ENCODE measurements around the gene ABHD2.
"Not testable (repeated sequence)": the region's sequence is repeated elsewhere in the genome, so short reads cannot be mapped to it uniquely, and the experiment has no call there.

ABHD2 gene, protein sequence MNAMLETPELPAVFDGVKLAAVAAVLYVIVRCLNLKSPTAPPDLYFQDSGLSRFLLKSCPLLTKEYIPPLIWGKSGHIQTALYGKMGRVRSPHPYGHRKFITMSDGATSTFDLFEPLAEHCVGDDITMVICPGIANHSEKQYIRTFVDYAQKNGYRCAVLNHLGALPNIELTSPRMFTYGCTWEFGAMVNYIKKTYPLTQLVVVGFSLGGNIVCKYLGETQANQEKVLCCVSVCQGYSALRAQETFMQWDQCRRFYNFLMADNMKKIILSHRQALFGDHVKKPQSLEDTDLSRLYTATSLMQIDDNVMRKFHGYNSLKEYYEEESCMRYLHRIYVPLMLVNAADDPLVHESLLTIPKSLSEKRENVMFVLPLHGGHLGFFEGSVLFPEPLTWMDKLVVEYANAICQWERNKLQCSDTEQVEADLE

GRCh38 chr15:89087830-89088604 lies at the start of gene ABHD2:
Gene ABHD2 (plus strand): TSS chr15:89088456. CDS start chr15:89116328, 27,872 bp downstream.
- Mint-ChIP-seq H3K9me3 (no peaks in the 10 kb centered on the region), H3K4me1 (peaks cover 37% of the 10 kb centered on the region), H3K4me3 (no peak within 1 kb of the TSS), H3K27ac (ENCODE audit: low read depth) (no peak within 1 kb of the TSS), H3K36me3 (ENCODE audit: insufficient read depth) (peaks cover 2% of the 10 kb centered on the region), H3K27me3 (no peaks in the 10 kb centered on the region)
- DNase-seq (ENCODE audit: low spot score in 2 of 2), result peak; percentile 97 to 98
- ATAC-seq (replicated peaks; ENCODE audit: extremely low read depth, poor library complexity, severe bottlenecking), result peak; percentile 97

GRCh38 chr15:89039142-89039541 lies 49.1 kb upstream of the ABHD2 start:
- no peak for ATAC-seq (replicated peaks; ENCODE audit: extremely low read depth, poor library complexity, severe bottlenecking)
- no peak for DNase-seq (ENCODE audit: low spot score in 2 of 2)
- H3K27me3 Mint-ChIP-seq, result peaks cover 71% of the 10 kb centered on the region
- H3K27ac Mint-ChIP-seq (ENCODE audit: low read depth), result no peak overlapping the region
- no peaks in the 10 kb centered on the region for H3K36me3 Mint-ChIP-seq (ENCODE audit: insufficient read depth)
- no peaks in the 10 kb centered on the region for H3K4me1 Mint-ChIP-seq
- H3K4me3 Mint-ChIP-seq, result no peak overlapping the region
- no peaks in the 10 kb centered on the region for H3K9me3 Mint-ChIP-seq

- Mint-ChIP-seq H3K4me1 (no peaks in the 10 kb centered on the region), H3K27ac (ENCODE audit: low read depth) (no peak overlapping the region), H3K9me3 (no peaks in the 10 kb centered on the region), H3K36me3 (ENCODE audit: insufficient read depth) (no peaks in the 10 kb centered on the region), H3K27me3 (peaks cover 54% of the 10 kb centered on the region), H3K4me3 (no peak overlapping the region)
- ATAC-seq (replicated peaks; ENCODE audit: extremely low read depth, poor library complexity, severe bottlenecking), result no peak
- DNase-seq (ENCODE audit: low spot score in 2 of 2), result no peak
Observed at GRCh38 chr15:89041507-89041906, 46.7 kb upstream of the ABHD2 start.

DNA sequence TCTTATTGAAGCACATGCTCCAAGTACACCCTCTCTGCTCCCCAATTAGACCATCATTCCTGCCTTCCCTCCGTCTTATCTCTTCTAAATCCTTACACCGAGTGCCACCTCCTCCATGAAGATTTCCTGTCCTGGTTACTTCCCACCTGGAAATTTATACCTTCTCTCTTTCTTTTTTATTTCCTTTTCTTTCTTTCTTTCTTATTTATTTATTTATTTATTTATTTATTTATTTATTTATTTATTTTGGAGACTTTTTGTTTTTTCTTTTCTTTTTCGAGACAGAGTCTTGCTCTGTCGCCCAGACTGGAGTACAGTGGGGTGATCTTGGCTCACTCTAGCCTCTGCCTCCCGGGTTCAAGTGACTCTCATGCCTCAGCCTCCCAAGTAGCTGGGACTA lies 45.9 kb upstream of the ABHD2 start:
- Mint-ChIP-seq H3K36me3 (ENCODE audit: insufficient read depth) (no peaks in the 10 kb centered on the region), H3K27ac (ENCODE audit: low read depth) (no peak overlapping the region), H3K27me3 (peaks cover 45% of the 10 kb centered on the region), H3K4me3 (no peak overlapping the region), H3K9me3 (no peaks in the 10 kb centered on the region), H3K4me1 (no peaks in the 10 kb centered on the region)
- ATAC-seq (replicated peaks; ENCODE audit: extremely low read depth, poor library complexity, severe bottlenecking) (no peak), DNase-seq (ENCODE audit: low spot score in 2 of 2) (no peak)

DNA sequence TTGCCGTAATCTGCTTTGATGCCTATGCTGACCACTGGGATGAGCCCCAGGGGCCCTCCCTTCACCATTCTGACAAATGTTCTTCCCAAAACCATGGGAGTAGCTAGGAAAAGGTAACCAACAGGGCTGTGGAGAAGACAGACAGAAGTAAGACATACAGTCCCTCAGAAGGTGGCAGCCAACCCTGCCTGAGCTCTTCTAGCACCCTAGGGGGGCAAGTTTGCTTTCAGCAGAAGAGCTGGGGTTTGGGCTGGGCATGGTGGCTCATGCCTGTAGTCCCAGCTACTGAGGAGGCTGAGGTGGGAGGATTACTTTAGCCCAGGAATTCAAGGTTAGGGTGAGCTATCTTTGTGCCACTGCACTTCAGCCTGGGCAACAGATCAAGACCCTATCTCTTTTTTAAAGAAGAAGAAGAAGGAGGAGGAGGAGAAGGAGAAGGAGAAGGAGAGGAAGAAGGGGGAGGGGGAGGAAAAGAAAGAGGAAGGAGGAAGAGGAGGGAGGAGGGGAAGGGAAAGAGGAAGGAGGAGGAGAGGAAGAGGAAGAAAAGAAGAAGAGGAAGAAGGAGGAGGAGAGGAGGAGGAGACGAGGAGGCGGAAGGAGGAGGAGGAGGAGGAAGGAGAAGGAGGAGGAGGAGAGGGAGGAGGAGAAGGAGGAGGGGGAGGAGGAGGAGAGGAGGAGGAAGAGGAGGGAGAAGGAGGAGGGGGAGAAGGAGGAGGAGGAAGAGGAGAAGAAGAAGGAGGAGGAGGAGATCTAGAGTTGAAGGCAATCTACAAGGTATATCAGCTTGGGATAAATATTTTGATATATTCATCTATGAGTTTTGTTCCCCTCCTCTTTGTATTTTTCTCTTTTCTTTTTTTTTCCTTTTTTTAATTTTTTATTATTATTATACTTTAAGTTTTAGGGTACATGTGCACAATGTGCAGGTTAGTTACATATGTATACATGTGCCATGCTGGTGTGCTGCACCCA lies 44.9 kb upstream of the ABHD2 start:
- H3K27ac Mint-ChIP-seq (ENCODE audit: low read depth), result peak overlapping the region; percentile 61
- ATAC-seq (replicated peaks; ENCODE audit: extremely low read depth, poor library complexity, severe bottlenecking), result no peak
- peaks cover 36% of the 10 kb centered on the region for H3K27me3 Mint-ChIP-seq
- H3K36me3 Mint-ChIP-seq (ENCODE audit: insufficient read depth), result no peaks in the 10 kb centered on the region
- H3K9me3 Mint-ChIP-seq, result no peaks in the 10 kb centered on the region
- H3K4me1 Mint-ChIP-seq, result no peaks in the 10 kb centered on the region
- no peak for DNase-seq (ENCODE audit: low spot score in 2 of 2)
- no peak overlapping the region for H3K4me3 Mint-ChIP-seq

DNA sequence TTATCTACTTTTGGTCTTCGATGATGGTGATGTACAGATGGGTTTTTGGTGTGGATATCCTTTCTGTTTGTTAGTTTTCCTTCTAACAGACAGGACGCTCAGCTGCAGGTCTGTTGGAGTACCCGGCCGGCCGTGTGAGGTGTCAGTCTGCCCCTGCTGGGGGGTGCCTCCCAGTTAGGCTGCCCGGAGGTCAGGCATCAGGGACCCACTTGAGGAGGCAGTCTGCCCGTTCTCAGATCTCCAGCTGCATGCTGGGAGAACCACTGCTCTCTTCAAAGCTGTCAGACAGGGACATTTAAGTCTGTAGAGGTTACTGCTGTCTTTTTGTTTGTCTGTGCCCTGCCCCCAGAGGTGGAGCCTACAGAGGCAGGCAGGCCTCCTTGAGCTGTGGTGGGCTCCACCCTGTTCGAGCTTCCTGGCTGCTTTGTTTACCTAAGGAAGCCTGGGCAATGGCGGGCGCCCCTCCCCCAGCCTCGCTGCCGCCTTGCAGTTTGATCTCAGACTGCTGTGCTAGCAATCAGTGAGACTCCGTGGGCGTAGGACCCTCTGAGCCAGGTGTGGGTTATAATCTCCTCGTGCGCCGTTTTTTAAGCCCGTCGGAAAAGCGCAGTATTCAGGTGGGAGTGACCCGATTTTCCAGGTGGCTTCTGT lies 39.1 kb upstream of the ABHD2 start:
- peaks cover 16% of the 10 kb centered on the region for H3K4me1 Mint-ChIP-seq
- H3K27ac Mint-ChIP-seq (ENCODE audit: low read depth), result peak overlapping the region; percentile 60
- not testable (repeated sequence) for H3K27me3 Mint-ChIP-seq; DNase-seq (ENCODE audit: low spot score in 2 of 2); ATAC-seq (replicated peaks; ENCODE audit: extremely low read depth, poor library complexity, severe bottlenecking); H3K36me3 Mint-ChIP-seq (ENCODE audit: insufficient read depth); H3K9me3 Mint-ChIP-seq
- peak overlapping the region; percentile 68 for H3K4me3 Mint-ChIP-seq

DNA sequence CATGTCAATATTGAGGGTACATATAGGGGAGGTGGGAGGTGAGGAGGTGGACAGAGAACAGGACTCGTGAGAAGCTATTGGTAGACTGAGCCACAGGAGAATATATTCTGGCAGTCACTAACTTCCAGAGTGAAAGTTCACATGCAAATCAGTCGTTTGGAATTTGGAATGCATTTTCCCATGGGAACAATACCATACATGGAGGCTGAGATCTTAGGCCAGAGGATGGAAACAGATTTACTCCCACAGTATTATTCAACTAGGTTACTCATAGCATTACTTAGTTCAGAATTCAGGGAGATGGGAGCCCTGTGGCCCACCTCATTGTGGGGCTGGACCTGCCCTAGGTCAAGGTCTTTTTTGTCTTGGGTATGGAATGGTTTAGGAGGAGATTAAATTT lies 36.4 kb upstream of the ABHD2 start:
- no peak for DNase-seq (ENCODE audit: low spot score in 2 of 2)
- Mint-ChIP-seq H3K27me3 (no peaks in the 10 kb centered on the region), H3K4me3 (no peak overlapping the region), H3K36me3 (ENCODE audit: insufficient read depth) (no peaks in the 10 kb centered on the region), H3K9me3 (no peaks in the 10 kb centered on the region), H3K27ac (ENCODE audit: low read depth) (no peak overlapping the region), H3K4me1 (peaks cover 16% of the 10 kb centered on the region)
- no peak for ATAC-seq (replicated peaks; ENCODE audit: extremely low read depth, poor library complexity, severe bottlenecking)

- no peaks in the 10 kb centered on the region for H3K27me3 Mint-ChIP-seq
- no peak for DNase-seq (ENCODE audit: low spot score in 2 of 2)
- H3K27ac Mint-ChIP-seq (ENCODE audit: low read depth), result no peak overlapping the region
- no peak overlapping the region for H3K4me3 Mint-ChIP-seq
- ATAC-seq (replicated peaks; ENCODE audit: extremely low read depth, poor library complexity, severe bottlenecking), result no peak
- H3K36me3 Mint-ChIP-seq (ENCODE audit: insufficient read depth), result no peaks in the 10 kb centered on the region
- H3K4me1 Mint-ChIP-seq, result peaks cover 16% of the 10 kb centered on the region
- no peaks in the 10 kb centered on the region for H3K9me3 Mint-ChIP-seq
Observed at GRCh38 chr15:89052474-89052873, 35.8 kb upstream of the ABHD2 start.

DNA sequence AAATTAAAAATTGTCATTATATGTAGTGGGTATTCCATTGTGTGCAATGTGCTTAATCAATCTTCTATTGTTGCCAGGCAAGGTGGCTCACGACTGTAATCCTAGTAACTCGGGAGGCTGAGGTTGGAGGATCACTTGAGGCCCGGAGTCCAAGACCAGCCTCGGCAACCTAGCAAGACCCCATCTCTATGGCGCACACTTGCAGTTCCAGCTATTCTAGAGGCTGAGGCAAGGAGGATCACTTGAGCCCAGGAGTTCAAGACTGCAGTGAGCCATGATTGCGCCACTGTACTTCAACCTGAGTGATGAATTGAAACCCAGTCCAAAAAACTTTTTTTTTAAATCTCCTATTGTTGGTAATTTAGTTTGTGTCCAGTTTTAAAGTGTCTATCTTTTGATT lies 33.4 kb upstream of the ABHD2 start:
- no peaks in the 10 kb centered on the region for H3K36me3 Mint-ChIP-seq (ENCODE audit: insufficient read depth)
- H3K27ac Mint-ChIP-seq (ENCODE audit: low read depth), result no peak overlapping the region
- peaks cover 7% of the 10 kb centered on the region for H3K4me1 Mint-ChIP-seq
- DNase-seq (ENCODE audit: low spot score in 2 of 2) (no peak), ATAC-seq (replicated peaks; ENCODE audit: extremely low read depth, poor library complexity, severe bottlenecking) (no peak)
- no peaks in the 10 kb centered on the region for H3K9me3 Mint-ChIP-seq
- no peak overlapping the region for H3K4me3 Mint-ChIP-seq
- H3K27me3 Mint-ChIP-seq, result peaks cover 11% of the 10 kb centered on the region

- no peak overlapping the region for H3K27ac Mint-ChIP-seq (ENCODE audit: low read depth)
- H3K4me1 Mint-ChIP-seq, result peaks cover under 1% of the 10 kb centered on the region
- ATAC-seq (replicated peaks; ENCODE audit: extremely low read depth, poor library complexity, severe bottlenecking), result peak; percentile 70
Observed at GRCh38 chr15:89057506-89058133, 30.6 kb upstream of the ABHD2 start.

DNA sequence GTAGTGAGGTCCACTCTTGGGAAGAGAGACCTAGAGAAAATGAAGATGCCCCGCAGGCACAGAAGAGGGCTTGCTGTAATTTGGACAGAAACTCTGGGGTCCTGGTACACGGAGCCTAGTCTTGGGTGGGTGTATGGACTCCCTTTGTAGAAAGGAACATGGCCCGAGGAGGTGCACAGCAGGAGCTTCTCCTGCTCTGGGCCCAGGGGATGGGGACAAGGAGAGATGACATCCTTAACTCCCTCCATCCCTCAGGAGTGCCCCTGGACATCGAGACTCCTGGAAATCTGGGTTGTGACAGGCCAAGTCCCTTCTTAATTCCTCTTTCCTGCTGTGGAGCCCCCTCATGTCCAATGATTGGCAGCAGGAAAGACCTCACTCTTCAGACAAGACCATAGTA lies 29.9 kb upstream of the ABHD2 start:
- no peak overlapping the region for H3K27ac Mint-ChIP-seq (ENCODE audit: low read depth)
- no peaks in the 10 kb centered on the region for H3K36me3 Mint-ChIP-seq (ENCODE audit: insufficient read depth)

More at GRCh38 chr15:89057506-89058133, 30.6 kb upstream of the ABHD2 start:
- H3K36me3 Mint-ChIP-seq (ENCODE audit: insufficient read depth), result no peaks in the 10 kb centered on the region
- peaks cover 11% of the 10 kb centered on the region for H3K27me3 Mint-ChIP-seq
- DNase-seq (ENCODE audit: low spot score in 2 of 2), result peak; percentile 76 to 80
- H3K9me3 Mint-ChIP-seq, result no peaks in the 10 kb centered on the region
- no peak overlapping the region for H3K4me3 Mint-ChIP-seq

More for the DNA sequence above, 29.9 kb upstream of the ABHD2 start:
- H3K4me3 Mint-ChIP-seq, result no peak overlapping the region
- no peaks in the 10 kb centered on the region for H3K9me3 Mint-ChIP-seq
- H3K4me1 Mint-ChIP-seq, result no peaks in the 10 kb centered on the region
- ATAC-seq (replicated peaks; ENCODE audit: extremely low read depth, poor library complexity, severe bottlenecking) (no peak), DNase-seq (ENCODE audit: low spot score in 2 of 2) (no peak)
- H3K27me3 Mint-ChIP-seq, result peaks cover 11% of the 10 kb centered on the region

All from central memory CD8-positive, alpha-beta T cell (primary cell).